Ishikawa (cell line): ENCODE data around the gene IPO9.

Source experiments
- CEBPB ChIP-seq: IDR thresholded peaks from 2 replicates; pipeline ENCODE4 v1.6.1; 2012
- CREB1 ChIP-seq: IDR thresholded peaks from 2 replicates; pipeline ENCODE4 v1.6.1; 2012; ENCODE audit warnings: low read depth
- EGR1 ChIP-seq: IDR thresholded peaks from 2 replicates; pipeline ENCODE4 v1.6.1; 2012
- EP300 ChIP-seq: IDR thresholded peaks from 2 replicates; pipeline ENCODE4 v1.6.1; 2012; ENCODE audit warnings: borderline replicate concordance
- FOXM1 ChIP-seq: IDR thresholded peaks from 2 replicates; pipeline ENCODE4 v1.6.1; 2012; ENCODE audit warnings: low read depth, borderline replicate concordance
- MAX ChIP-seq: IDR thresholded peaks from 2 replicates; pipeline ENCODE4 v1.6.1; 2012
- NFIC ChIP-seq: IDR thresholded peaks from 2 replicates; pipeline ENCODE4 v1.6.1; 2012
- RAD21 ChIP-seq: IDR thresholded peaks from 2 replicates; pipeline ENCODE4 v1.6.1; 2012; ENCODE audit warnings: low read depth
- REST ChIP-seq: IDR thresholded peaks from 2 replicates; pipeline ENCODE4 v1.6.1; 2012; ENCODE audit warnings: low read depth, mild to moderate bottlenecking
- TAF1 ChIP-seq: IDR thresholded peaks from 2 replicates; pipeline ENCODE4 v1.6.1; 2012; ENCODE audit warnings: low read depth, mild to moderate bottlenecking
- TCF12 ChIP-seq: IDR thresholded peaks from 2 replicates; pipeline ENCODE4 v1.6.1; 2012; ENCODE audit warnings: low read depth
- TEAD4 ChIP-seq: IDR thresholded peaks from 2 replicates; pipeline ENCODE4 v1.6.1; 2012
- USF1 ChIP-seq: IDR thresholded peaks from 2 replicates; pipeline ENCODE4 v1.6.1; 2012
- YY1 ChIP-seq: IDR thresholded peaks from 2 replicates; pipeline ENCODE4 v1.6.1; 2012; ENCODE audit warnings: low read depth
- ZBTB7A ChIP-seq: IDR thresholded peaks from 2 replicates; pipeline ENCODE4 v1.6.1; 2012; ENCODE audit warnings: low read depth

IPO9 gene

GRCh38 chr1:201899683-201900429 lies 70.9 kb downstream of the IPO9 start:
- TF ChIP-seq EP300 (no peak), TEAD4 (no peak), YY1 (no peak), MAX (no peak), CREB1 (no peak), CEBPB (no peak), TCF12 (no peak), ZBTB7A (no peak)

- TF ChIP-seq FOXM1 = no peak
- TF ChIP-seq MAX = no peak
- no peak for TF ChIP-seq TAF1
- TF ChIP-seq ZBTB7A = no peak
- TF ChIP-seq TCF12 = no peak
- TF ChIP-seq YY1 = no peak
- TF ChIP-seq EGR1 = no peak
- no peak for TF ChIP-seq EP300
- TF ChIP-seq REST = no peak
- TF ChIP-seq USF1 = no peak
- no peak for TF ChIP-seq RAD21
- no peak for TF ChIP-seq CEBPB
- no peak for TF ChIP-seq CREB1
- no peak for TF ChIP-seq TEAD4
- TF ChIP-seq NFIC = no peak
These were observed 71.5 kb downstream of the IPO9 start for GRCh38 chr1:201900476-201900875.

GRCh38 chr1:201902198-201902597 lies 73.2 kb downstream of the IPO9 start:
- no peak for TF ChIP-seq YY1
- TF ChIP-seq REST = no peak
- no peak for TF ChIP-seq MAX
- no peak for TF ChIP-seq CREB1
- no peak for TF ChIP-seq USF1
- no peak for TF ChIP-seq NFIC
- TF ChIP-seq TAF1 = no peak
- no peak for TF ChIP-seq RAD21
- no peak for TF ChIP-seq FOXM1
- no peak for TF ChIP-seq TCF12
- no peak for TF ChIP-seq EP300
- no peak for TF ChIP-seq TEAD4
- TF ChIP-seq EGR1 = no peak
- TF ChIP-seq ZBTB7A = no peak
- TF ChIP-seq CEBPB = no peak

- TF ChIP-seq USF1 = no peak
- TF ChIP-seq TAF1 = no peak
- TF ChIP-seq EGR1 = no peak
- no peak for TF ChIP-seq ZBTB7A
- no peak for TF ChIP-seq CEBPB
- TF ChIP-seq YY1 = no peak
- no peak for TF ChIP-seq MAX
- TF ChIP-seq FOXM1 = no peak
- TF ChIP-seq EP300 = no peak
- no peak for TF ChIP-seq RAD21
- TF ChIP-seq REST = no peak
- no peak for TF ChIP-seq CREB1
These were observed 74.2 kb downstream of the IPO9 start for GRCh38 chr1:201903135-201903534.
